Endothelial cell of umbilical vein (primary cell): Measurements from ENCODE around the gene PTPRT.

ENCODE experiments used
- CTCF ChIP-seq, 2 donors: IDR thresholded peaks; 1 replicate in 1 of 2; 2 replicates in 1 of 2; pipeline ENCODE4 v1.5.1; 2011; ENCODE audit warnings: low read length in 2 of 2, mild to moderate bottlenecking in 2 of 2, moderate library complexity in 2 of 2, control low read depth in 1 of 2, inconsistent platforms in 1 of 2, low read depth in 1 of 2; ENCODE audit not compliant: insufficient read depth in 1 of 2; ENCODE audit errors: extremely low read depth in 1 of 2
- EZH2 ChIP-seq: IDR thresholded peaks from 2 replicates; pipeline ENCODE4 v1.6.1; 2012; ENCODE audit warnings: borderline replicate concordance, low read depth, mild to moderate bottlenecking, moderate library complexity, low read length, inconsistent platforms; ENCODE audit not compliant: severe bottlenecking
- FOS ChIP-seq: IDR thresholded peaks from 2 replicates; pipeline ENCODE4 v1.6.1; 2011; ENCODE audit warnings: mild to moderate bottlenecking, low read length, moderate library complexity, borderline replicate concordance; ENCODE audit not compliant: insufficient read depth
- GATA2 ChIP-seq: IDR thresholded peaks from 2 replicates; pipeline ENCODE4 v1.7.0; 2011; ENCODE audit warnings: low read depth, mild to moderate bottlenecking, moderate library complexity, mixed read lengths, low read length; ENCODE audit not compliant: insufficient read length, insufficient read depth
- JUN ChIP-seq: IDR thresholded peaks from 2 replicates; pipeline ENCODE4 v1.6.1; 2011; ENCODE audit warnings: borderline replicate concordance, low read depth; ENCODE audit not compliant: insufficient read length, insufficient read depth
- POLR2A ChIP-seq: IDR thresholded peaks from 2 replicates; pipeline ENCODE4 v1.6.1; 2012; ENCODE audit warnings: low read depth, mild to moderate bottlenecking, control low read depth, low read length

- TF ChIP-seq POLR2A (no peak), CTCF (IDR thresholded peaks at IDR 0.05; ENCODE audit: extremely low read depth in 1 of 2, insufficient read depth in 1 of 2, low read depth in 1 of 2, low read length in 2 of 2) (no peak), JUN (no peak), EZH2 (no peak), GATA2 (no peak), FOS (no peak)
Observed at GRCh38 chr20:42435230-42435629, 754.5 kb downstream of the PTPRT start.
